T-helper 9 cell (primary cell): ENCODE results near the gene DEUP1.
"Not testable (repeated sequence)": the region's sequence is repeated elsewhere in the genome, so short reads cannot be mapped to it uniquely, and the experiment has no call there.

Source experiments
- DNase-seq: peaks from one replicate; pipeline ENCODE4 v3.0.0-alpha.2; 2020
- total RNA-seq, 2 donors: gene quantifications; one replicate each; lab custom pipeline; 2026; lab: John Stamatoyannopoulos, UW

The DEUP1 gene
- 0 reads per million in 2 donors for total RNA-seq

- DNase-seq = no peak
Measured at GRCh38 chr11:93330446-93330984, at the start of gene DEUP1. DEUP1 (plus strand) TSS chr11:93330742; CDS start chr11:93332260, 1,518 bp downstream.

DNA sequence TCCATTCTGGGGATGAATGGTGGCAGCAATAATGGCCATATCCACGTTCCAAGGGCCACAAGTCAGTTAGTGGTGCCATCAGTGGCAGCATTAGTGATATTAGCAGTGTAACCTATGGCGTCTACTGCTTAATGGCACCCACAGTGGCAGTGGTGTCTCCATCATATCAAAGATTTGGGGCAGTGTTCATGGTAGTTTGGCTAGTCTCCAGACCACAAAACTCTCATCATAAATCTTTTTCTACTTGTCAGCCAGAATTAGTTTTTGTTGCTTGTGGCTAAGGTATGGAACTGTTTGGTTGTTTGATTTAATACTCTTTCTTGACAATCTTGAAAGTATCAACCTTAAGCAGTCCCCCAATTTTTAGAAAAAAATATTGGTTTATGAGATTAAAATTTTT is 45.1 kb upstream of the DEUP1 start:
- no peak for DNase-seq

GRCh38 chr11:93287434-93287833 is 43.1 kb upstream of the DEUP1 start:
- DNase-seq = no peak

DNA sequence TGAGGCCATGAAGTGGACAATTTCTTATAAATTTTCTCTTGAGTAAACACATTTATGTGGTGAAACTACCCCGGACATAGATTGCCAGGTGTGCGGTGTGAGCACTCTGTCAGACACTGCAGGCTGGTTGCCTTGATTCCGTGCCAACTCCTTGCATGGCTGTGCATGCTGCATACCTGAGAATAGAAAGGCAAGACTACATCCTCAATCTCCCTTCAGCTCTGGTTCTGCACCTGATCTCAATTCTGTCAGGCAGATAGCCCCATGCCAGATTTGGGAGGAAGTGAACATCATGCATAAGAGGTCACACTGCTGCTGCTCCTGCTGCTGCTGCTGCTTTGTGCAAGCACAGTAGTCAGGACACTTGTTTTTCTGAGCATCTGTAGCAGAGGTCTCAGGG is 42.5 kb upstream of the DEUP1 start:
- DNase-seq = no peak

DNA sequence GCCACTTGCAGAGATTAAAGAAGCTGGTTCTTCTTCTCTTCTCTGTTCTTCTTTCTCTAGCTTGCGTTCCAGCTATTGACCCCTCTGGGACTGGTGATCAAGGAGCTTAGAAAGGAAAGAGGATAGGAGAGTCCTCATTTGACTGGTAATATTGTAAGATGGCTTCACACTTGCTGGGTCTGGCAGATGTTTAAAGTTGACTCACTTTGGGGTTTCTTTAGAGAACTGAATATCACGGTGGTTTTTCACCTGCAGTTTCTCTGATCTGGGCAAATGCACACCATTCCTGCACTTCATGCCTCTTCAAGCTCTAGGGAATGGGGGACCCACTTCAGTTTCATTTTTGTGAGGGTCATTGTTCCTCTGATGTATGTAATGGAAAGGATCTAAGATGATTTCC is 41.8 kb upstream of the DEUP1 start:
- no peak for DNase-seq

- DNase-seq = no peak
Measured at GRCh38 chr11:93289782-93290463, 40.6 kb upstream of the DEUP1 start.

DNA sequence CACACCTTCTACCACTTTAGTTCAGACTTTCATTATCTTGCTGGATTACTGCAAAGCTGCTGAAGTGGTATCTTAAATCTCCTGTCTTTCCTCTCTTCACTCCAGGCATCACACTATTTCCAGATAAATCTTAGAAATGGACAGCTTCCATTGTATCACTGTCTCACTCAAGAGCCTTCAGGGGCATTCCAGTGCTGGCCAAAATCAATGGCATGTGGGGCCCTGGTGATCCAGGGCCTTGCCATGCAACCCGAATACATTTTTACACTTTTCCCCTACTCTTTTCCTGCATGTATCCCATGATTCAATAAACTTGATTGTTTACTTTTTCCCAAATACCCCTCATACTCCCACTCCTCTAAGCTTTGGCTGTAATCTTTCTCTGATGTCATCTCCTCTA is 39.4 kb upstream of the DEUP1 start:
- DNase-seq = no peak

DNA sequence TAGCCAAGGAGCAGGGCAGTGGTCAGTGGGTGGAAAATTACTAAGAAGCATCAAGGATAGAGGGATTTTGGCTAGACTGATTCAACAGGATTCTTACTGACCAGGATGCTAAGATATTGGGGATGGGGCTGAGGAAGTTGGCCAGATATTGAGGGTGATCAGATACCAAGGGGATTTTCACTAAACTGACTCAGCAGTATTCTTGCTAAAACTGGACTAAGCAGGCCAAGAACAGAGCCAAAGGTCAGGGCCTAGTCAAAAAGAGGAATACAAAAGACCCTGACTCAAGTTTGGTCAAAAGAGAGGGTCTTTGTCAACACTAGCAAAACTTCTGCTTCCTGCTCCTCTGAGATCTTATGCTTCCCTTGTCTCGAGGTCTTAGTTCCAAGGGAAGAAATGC is 38.6 kb upstream of the DEUP1 start:
- no peak for DNase-seq

DNA sequence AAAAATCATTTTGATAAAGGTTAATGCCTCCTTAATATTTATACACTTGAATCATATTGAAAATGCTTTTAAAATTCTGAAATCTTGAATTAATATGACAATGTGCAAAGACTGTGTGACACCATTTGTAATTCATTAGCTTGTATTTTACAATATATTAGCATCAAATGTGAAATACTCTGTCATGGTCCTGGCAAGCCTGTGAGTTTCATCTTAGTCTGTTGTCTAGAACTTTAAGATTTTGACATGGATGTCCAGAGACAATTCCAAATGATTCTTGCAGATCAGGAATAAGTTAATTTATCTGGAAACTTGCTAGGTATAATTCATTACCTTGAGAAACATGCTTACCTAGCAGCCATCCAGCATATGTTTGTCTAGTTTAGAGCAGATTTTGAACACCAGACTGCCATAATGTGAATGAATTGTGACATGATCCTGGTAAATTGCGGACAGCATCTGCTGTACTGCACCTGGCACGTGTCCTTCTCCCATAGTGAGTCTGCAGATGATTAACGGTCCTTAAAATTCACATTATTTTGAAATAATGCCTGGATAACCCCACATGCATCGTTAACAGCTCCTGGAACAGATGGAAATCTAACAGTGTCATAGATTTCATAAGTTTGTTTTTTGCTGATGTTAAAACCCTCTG is 34.5 kb upstream of the DEUP1 start:
- DNase-seq = no peak

DNA sequence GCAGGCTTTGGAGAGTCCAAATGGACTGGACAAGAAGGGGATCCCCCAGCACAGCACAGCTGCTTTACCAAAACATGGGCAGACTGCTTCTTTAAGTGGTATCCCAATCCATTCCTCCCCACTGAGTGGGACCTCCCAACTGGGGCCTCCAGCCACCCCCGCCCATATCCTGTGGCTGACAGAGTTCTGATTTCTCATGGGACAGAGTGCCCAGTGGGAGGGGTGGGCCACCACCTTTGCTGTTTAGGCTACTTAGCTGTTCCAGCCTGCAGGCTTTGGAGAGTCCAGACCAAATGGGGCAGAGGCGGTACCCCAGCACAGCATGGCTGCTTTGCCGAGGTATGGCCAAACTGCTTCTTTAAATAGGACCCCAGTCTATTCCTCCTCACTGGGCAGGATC is 26.9 kb upstream of the DEUP1 start:
- DNase-seq = no peak

DNA sequence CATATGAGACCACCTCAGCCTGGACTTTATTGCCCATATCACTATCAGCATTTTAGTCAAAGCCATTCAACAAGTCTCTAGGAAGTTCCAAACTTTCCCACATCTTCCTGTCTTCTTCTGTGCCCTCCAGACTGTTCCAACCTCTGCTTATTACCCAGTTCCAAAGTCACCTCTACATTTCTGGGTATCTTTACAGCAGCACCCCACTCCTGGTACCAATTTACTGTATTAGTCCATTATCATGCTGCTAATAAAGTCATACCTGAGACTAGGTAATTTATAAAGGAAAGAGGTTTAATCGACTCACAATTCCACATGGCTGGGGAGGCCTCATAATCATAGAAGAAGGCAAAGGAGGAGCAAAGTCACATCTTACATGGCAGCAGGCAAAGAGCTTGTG is 16.1 kb upstream of the DEUP1 start:
- DNase-seq = not testable (repeated sequence)

DNA sequence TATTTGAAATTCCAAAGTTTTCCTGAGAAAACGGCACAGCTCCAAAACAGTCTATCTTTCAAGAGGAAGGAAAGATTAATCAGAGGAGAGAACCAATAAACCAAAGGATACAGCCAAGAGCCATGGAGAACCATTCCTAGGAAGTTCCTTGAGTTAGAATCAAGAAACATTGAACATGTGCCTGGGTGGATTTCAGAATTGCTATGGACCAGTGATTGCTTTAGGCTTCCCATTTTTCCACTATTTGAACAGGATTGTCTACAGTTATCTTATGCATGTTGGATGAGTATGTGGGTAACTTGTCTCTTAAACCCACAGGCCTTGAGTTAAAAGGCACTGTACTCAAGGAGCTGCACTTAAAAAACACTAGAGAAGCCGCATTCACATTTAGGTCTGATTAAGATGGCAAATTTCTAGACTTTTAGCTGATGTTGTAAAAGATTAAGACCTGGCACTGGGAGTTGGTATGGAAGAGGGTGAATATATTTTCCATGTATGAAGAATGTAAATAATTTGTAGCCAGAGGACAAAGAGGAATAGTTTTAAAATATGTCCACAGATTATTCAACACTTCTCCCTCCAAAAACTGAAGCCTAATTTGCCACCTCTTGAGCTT is 11.2 kb upstream of the DEUP1 start:
- no peak for DNase-seq

DNA sequence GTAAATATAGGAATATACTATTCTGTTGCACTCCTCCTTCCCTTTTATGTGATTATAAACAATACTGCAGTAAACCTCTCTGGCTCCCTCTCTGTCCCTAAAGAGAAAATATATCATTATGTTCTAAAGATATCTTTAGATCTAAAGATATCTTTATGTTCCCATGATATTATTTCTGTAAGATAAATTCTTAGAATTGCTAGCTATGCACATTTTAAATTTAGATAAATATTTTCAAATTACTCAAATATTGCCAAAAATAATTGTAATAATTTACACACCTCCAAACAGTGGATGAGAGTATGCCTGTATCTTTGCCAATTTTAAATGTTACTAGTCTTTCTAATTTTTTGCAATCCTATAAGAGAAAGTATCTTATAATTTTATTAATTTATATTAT is 10.3 kb upstream of the DEUP1 start:
- no peak for DNase-seq

DNA sequence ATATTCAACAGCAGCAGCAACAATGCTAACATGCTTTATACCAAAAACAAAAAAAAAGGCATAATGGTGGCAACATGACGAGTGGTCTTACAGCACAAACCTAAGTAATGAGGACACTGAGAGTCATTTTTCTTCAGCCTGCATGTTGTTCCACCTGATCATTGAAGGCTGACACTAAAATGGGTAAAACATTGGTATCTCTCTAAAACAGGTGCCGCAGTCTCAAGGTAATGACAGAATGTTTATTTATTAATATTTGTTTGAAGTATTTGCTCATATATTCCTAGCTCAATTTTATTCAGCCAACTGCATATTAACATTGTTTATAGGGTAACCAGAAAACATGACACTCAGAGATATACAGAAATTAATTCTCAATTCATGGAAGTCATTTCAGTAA is 8.3 kb upstream of the DEUP1 start:
- no peak for DNase-seq

DNA sequence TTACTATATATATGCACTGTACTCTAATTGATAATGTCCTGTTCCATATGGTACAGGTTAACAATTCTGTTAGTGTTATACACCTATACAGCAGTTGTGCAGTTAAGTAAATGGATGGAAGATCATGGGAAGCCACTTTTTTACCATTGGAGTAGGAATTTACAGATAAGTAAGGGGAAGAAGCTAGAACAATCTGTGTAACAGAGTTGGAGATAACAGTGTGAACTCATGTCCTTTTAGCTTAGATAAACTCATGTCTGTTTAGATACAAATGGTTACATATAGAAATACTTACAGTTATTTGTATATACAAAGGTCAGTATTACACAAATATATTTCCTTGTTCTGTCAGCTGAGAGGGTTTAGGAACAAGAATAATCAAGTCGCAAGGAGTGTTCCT is 6.8 kb upstream of the DEUP1 start:
- no peak for DNase-seq

GRCh38 chr11:93324500-93324899 is 6.0 kb upstream of the DEUP1 start:
- no peak for DNase-seq

DNA sequence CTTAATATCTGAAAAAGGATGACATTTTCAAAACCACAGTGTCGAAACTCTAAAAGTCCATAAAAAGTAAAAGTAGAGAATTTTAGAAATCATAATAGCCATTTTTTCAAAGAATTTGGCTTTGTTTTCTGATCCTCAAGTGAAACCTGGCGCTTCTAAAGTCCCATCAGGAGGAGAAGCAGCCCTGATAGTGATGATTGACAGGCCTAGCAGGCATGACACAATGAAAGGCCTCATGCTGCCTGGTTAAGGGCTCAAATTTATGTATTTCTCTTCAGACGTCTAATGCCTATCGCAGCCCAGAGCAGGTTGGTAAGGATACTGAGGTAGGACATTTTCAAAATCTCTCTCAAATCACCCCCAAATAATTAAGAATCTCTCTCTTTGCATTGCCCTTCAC is 3.9 kb upstream of the DEUP1 start:
- DNase-seq = no peak

DNA sequence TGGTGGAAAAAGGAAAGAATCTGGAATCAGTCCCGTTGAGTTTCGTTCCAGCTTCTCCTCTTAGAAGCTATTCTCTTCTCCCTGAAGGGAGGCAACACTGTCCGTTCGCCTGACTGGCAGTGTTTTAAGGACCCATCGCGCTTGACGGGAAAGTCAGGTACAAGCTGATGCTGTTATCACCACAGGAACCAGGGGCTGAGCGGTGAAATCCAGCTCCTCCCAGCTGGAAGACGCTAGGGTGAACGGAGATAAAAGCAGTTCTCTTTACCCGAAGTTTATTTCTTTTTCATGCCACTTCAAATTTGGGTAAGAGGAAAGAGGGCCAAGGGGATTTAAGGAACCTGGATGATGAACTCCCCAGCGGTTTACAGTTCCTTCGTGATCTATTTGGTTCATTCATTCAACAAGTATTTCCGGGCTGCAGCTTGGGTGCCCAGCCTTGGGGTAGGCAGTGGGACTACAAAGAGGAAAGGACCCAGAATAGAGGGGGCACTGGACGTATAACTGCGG is 551 bp upstream of the DEUP1 start:
- DNase-seq = no peak

DNA sequence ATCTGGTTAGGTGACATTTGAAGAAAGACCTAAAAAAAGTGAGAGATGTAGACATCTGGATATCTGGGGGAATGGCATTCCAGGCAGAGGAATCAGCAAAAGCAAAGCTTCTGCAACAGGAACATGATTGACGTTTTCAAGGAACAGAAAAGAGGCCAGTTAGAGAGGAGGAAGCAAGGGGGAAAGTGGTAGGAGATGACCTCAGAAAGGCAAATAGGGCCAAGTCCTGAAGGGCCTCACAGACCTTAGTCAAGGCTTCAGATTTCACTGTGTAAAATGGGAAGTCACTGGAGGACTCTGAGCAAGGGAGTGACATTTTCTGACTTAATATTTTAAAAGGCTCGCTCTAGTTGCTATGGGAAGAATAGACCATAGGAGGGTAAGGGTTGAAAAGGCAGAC is 9.7 kb downstream of the DEUP1 start:
- no peak for DNase-seq

GRCh38 chr11:93344855-93345333 is 14.4 kb downstream of the DEUP1 start:
- no peak for DNase-seq

DNA sequence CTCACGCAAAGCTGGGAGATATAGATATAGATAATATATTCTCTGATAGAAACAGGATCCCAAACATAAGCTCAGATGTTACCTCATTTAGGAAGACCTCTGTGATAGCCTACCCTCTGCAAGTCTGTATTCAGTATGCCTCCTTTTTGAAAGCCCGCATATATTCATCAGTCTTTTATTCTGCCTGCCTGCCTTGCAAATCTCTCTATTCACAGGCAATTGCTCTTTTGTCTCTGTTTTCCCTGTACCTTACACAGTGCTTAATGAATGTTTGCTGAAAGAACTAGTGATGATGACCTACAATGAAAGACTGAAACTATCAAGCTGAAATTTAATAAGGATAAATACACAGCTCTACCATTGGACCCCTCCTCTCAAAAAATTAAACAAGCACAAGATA is 18.4 kb downstream of the DEUP1 start:
- DNase-seq = no peak

DNA sequence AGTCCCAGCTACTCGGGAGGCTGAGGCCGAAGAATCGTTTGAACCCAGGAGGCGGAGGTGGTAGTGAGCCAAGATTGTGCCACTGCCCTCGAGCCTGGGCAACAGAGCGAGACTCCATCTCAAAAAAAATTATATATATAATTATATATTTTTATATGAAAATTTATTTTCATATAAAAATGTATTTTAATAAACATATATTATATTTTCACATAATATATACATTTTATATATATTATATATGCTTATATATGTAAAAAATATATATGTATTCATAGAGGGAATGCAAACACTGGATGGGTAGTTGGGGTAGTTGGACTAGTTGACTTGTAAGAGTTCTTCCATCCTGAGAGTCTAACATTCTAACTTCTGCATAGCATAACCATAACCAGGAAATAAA is 20.3 kb downstream of the DEUP1 start:
- DNase-seq = no peak

DNA sequence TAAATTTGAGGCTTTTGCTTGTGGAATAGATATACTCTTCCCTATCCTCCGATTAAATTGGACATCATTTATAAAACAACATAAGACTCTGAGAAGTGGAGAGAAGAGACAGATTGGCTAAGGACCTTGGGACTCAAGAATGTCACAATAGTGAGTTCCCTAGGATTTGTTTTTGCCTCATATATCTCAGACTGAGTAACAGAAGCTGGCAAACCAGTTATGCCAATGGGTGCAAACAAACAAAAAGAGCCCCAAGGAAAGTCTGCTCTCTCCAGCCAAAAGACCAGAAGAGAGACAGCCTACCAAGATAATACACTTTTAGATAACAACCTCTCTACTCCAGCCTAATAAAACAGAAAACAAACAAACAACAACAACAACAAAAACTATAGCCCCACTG is 28.9 kb downstream of the DEUP1 start:
- no peak for DNase-seq

- DNase-seq = no peak
Measured at GRCh38 chr11:93361435-93361834, 30.9 kb downstream of the DEUP1 start.
